ENCODE results near the gene MATCAP1. TPM values are rescaled to one million over a fixed set of nuclear protein-coding genes. Genes with fewer than 3 reads are reported as not detected.

The MATCAP1 gene
- total RNA-seq, 1 donor from 2014 or later = 68.4 TPM

DNA sequence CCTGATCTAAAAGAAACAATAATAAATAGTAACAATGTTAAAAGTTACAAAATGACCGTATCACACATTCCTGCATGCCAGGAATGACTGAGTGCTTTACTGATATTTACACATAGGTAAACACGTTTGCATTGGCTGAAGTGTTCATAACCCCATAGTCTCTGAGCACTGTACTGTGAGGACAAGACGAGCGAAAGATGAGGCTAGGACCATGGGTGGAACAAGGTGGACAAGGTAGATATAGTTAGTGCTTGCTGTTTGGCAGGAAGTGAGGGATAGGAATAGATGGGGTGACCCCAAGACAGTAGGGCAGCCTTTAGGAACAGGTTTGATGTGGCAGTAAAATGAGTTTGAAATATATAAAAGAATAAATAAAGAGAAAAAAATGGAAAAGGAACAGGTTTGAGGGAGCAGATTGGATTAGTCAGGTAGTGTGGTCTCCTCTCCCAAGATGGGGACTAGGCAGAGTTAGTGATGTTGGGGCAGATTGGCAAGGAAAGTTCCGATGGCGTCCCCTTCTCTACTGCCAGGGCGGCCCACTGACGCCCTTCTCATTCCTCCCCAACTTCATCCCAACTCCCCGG, 7.7 kb upstream of the MATCAP1 start:
- no peak for DNase-seq (ENCODE audit: low spot score)

DNA sequence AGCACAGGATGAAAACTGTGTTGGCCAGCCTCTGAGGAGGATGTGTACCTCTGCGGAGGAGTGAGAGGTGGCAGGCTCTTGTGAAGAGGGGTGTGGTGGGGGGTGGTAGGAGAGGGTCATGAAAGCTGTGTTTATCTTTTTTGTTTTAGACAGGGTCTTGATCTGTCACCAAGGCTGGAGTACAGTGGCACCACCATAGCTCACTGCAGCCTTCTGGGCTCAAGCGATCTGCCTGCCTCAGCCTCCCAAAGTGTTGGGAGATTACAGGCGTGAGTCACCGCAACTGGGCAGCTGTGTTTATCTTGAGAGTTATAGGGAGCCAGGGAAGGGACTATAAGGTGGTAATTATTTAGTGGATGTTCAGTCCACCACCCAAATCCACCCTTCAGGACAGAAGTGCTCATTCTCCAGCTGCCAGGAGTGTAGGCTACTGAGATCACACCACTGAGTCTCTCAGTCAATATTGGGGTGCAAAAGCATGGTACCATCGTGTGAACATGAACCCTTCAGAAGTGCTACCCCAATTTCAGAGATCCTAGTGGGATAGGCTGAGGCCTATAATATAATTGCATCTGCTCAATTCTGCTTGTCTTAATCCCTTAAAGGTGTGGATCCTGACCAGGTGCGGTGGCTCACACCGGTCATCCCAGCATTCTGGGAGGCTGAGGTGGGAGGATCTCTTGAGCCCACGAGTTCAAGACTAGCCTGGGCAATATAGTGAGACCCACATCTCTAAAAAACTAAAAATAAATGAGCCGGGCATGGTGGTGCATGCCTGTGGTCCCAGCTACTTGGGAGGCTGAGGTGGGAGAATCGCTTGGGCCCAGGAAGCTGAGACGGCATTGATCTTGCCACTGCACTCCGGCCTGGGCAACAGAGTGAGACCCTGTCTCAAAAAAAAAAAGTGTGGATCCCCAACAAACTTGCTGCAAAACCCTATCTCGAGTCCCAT, 7.0 kb upstream of the MATCAP1 start:
- DNase-seq (ENCODE audit: low spot score) = no peak

DNA sequence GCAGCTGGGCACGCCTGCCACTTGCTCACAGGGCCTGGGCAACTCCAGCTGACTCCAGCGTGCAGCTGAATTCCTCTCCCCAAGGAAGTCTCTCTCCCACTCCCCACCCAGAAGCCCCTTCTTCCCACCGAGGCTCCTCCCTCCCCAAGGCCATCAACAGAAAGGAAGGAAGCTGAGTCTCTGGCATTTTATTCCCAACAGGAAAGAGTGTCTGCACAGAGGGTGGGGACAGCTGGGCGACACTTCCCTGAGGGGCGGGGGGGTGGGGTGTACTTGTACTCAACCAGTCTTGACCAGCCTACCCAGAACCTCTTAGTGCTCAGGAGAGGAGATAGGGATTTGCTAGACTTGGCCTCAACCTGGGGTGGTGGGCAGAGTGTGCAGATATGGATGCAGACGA, 6.3 kb upstream of the MATCAP1 start, which contains the start of gene EXOC3L1:
Gene EXOC3L1, minus strand, starts transcription at position 96 of the 400 bp plus-strand sequence. CDS start 460 bp downstream, outside the sequence.
- DNase-seq (ENCODE audit: low spot score) = no peak

DNA sequence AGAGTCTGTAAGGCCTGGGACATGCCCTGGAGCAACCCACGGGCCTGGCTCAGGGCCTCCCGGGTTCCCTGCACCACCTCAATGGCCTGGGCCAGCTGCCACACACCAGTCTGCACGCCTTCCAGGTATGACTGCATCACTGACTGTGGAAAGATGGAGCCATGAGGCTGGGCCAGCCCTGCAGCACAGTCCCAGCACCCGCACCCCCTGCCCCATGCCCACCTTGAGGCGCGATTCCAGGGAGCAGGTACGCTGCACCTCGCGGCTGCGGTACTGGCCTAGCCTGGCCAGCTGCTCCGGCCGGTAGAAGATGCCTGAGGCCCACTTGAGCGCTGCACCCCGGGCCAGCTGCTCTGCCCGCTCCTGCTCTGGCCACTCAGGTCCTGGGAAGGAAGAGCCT, 5.0 kb upstream of the MATCAP1 start:
- no peak for DNase-seq (ENCODE audit: low spot score)

DNA sequence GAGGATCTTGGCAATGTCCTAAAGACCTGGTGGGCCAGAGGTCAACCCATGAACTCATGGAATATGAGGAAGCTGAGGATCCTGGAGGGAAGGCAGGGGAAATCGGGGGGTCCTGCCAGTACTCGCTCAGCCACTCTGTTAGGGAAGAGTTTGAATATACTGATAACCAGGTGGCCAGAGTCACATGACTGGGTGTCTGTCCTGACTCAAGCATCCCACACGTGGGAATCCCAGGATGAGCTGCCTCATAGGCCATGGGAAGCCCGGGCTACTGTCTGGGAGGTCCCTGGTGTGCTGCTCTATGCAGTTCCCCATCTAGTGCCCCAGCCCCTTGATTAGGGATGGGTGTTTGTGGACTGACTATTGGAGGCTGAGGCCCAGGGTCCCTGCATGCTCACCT, 4.6 kb upstream of the MATCAP1 start:
- DNase-seq (ENCODE audit: low spot score) = no peak

DNA sequence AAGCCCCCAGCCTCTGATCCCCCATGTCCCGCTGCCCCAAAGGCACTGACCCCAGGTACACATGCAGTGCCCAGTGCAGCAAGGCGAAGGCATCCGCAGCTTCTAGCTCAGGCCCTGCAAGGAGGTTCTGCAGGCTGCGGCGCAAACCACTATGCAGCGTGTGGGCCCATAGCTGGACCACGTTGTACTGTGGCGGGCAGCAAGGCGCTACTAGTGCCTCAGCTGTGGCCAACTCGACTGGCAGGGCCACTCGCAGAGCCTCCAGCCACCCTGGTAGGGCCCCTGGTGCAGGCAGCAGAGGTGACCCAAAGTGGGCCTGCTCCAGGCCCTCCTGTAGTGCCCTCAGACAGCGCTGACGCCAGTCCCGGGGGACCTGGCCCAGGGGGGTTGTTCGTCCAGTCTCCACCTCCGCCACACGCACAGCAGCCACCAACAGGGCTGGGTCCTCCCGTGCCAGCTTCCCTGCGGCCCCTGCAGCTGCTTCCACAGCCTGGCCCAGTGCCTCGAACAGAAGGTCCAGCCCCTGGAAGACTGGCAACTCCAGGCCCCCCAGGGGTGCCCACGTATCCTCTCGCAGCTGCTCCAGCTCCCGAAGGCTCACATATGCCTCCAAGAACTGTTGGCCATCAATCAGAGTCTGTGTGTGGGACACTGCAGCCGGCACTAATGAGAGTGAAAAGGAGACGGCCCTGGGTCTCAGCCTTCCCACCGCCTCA, 3.6 kb upstream of the MATCAP1 start:
- DNase-seq (ENCODE audit: low spot score) = no peak

DNA sequence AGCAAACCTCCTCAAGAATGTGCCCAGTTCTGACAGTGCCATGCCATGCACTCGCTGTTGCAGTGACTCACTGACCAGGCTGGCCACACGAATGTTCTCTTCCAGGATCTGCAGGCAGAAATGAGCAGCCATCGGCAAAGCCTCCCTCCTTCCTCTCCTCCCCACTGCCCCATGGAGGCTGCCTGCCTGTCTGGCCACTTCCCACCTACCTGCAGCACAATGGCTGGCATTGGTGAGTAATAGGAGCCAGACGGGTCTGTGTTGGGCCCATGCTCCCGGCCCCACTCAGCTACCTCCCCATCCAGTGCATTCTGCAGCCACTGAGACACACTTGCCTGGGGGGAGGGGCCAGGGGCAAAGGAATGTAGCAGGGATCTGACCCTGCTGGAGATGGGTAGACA, 2.8 kb upstream of the MATCAP1 start:
- no peak for DNase-seq (ENCODE audit: low spot score)

DNA sequence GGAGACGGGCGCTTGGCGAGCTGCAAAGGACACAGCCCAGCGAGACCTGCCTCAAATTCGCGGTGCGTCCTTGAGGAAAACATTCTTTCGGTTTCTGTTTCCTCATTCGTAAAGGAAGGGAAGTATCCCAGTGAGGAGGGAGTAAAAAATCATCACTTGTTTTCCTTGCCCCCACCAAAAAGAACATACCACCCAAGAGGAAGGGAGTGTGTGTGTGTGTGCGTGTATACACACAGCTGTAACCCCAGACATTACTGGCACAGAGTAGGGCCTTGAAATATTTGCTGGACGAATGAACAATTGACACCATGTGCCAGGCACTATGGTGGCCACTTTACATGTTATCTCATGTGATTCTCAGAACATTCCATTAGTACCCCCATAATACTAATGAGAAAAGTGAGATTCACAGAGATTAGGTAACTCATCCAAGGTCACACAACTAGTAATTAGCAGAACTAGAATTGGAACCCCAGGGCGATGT, 1.9 kb upstream of the MATCAP1 start:
- no peak for DNase-seq (ENCODE audit: low spot score)

DNA sequence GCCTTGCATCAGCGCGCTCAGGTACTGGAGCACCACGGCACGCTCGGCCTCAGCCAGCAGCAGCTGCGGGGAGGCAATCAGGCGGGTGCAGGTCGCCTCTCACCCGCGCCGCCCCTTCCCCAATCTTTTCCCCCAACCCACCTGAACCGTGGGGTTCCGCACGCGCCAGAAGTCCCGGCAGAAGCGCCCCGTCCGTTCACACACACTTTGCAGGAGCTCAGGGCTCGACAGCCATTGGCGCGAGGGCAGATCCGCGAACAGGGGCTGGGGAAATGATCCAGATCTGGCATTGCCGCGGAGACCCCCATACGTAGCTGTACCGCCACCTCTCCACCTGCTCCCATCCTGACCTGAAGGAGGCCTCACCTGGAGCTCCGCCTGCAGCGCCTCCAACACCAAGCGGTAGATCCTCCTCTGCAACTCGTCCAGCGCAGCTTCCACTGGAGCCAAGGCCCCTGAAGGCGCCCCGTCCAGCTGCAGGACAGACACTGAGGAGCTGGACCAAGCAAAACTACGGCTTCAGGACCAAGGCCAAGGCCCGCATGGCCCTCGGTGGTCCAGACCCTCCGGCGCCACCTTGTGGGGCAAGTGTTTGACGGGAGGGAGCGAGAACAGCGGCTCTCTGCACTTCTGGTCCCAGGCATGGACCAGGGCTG, 1.4 kb upstream of the MATCAP1 start:
- DNase-seq (ENCODE audit: low spot score) = peak; percentile 92

DNA sequence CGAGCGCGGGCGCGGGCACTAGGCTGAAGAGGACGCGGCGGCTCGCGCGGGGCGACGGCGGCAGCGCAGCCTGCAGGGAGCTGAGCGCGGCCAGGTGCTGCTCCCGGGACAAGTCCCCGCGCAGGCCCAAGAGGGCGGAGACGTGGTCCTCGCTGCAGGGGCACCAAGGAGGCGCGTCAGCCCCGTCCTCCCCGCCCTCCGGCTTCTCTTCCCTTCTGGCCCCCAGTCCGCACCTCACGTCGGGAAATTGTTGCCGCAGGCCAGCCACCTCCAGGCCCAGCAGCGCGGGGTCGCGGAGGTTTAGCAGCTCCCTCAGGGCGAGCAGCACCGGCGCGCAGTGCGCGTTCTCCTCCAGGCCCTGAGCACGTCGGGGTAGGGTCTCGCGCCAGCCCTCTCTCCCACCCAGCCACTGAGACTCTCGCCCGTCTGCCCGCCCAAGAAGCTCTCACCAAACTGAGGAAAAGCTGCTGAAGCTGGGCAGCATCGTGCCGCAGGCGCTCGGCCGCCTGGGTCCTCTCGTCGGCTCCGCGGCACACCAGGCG, 761 bp upstream of the MATCAP1 start:
- no peak for DNase-seq (ENCODE audit: low spot score)

DNA sequence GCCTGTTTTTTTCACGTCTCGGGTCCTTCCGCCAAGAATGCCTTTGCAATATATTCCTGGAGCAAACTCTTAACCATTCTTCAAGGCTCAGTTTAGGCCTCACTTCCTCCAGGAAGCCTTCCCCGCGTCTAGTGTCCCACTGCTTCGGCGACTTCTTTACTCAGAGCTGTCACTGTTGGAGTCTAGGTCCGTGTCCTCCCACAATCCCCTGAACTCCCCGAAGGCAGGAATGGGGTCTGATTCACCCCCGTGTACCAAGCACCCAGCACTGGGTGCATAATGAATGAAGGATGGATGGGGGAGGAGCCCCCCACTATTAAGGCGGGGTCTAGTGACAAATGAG, 508 bp downstream of the MATCAP1 start:
- no peak for DNase-seq (ENCODE audit: low spot score)

DNA sequence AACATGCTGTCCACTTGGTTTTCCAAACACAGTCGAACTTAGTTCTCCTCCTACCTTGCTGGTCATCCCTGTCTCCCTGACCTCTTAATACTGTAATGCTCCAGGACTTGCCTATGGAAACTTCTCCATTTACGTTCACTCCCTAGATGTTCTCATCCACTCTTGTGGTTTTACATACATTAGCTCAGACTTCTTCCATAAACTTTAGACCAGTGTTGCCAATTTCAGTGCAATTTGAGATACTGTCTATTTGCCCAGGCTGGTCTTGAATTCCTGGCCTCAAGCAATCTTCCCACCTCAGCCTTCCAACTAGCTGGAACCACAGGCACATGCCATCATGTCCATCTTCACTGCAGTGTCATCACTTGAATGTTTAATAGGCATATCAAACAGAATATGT, 1.5 kb downstream of the MATCAP1 start:
- no peak for DNase-seq (ENCODE audit: low spot score)

DNA sequence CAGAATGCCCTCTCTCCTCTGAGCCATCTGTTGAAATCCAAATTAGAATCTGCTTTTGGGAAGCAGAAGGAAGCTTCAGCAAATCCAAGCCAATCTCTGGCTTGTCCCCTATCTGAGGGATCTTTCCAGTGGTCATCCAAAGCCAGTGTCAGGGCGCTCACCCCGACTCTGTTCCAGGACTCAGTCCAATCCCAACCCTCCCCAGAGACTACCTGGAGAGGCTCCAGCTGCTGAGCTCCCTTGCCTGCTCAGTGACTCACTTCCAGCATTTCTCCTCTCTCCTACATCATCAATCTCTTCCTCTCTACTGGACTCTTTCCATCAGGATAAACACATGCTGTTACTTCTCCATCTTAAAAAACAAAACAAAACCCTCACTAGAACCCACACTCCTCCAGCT, 2.4 kb downstream of the MATCAP1 start:
- no peak for DNase-seq (ENCODE audit: low spot score)

DNA sequence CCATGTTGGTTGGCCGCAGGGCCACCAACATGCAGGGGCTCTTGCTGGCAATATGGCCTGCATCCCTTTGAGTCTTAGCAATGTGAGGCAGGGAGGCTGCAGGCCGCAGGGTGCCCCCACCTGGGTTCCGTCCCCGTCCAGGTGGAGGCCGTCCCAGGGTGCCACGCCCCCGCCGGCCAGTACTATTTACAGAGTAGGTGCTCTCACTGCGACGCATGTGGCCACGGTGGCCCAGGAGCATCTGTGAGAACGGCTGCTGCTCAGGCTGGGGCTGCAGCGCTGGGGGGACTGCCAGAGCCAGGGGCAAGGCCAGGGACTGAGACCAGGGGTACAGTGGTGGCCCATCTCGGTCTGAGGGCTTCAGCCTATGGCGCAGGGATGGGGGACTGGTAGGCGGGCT, 3.6 kb downstream of the MATCAP1 start:
- DNase-seq (ENCODE audit: low spot score) = no peak

DNA sequence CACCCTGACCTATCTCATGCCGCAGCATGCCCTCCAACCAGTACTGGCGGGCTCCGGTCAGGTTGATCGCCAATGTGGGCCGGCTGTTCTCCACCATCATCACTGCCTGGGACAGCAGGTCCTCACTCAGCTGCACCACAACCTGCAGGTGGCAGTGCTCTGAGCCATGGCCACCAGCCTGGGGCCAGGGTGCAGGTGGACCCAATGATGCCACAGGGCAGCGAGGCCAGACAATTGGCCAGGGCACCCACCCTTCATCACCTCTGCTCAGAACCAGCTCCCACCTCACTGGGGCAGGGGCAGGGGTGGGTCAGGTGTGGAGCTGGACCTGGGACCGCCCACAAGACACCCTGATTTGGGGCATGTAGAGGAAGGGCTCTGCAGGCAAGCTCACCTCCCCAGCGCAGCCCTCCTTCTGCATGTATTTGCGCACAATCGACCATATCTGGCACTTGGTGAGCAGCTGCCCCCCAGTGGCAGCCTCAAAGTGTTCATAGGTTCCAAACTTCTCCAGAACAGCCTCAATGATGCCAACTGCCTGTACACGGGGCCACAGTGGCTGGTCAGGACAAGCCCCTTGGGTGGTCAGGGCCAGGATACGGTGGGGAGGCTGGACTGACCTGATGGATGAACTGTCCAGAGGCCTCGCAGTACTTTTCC, 4.2 kb downstream of the MATCAP1 start:
- no peak for DNase-seq (ENCODE audit: low spot score)

DNA sequence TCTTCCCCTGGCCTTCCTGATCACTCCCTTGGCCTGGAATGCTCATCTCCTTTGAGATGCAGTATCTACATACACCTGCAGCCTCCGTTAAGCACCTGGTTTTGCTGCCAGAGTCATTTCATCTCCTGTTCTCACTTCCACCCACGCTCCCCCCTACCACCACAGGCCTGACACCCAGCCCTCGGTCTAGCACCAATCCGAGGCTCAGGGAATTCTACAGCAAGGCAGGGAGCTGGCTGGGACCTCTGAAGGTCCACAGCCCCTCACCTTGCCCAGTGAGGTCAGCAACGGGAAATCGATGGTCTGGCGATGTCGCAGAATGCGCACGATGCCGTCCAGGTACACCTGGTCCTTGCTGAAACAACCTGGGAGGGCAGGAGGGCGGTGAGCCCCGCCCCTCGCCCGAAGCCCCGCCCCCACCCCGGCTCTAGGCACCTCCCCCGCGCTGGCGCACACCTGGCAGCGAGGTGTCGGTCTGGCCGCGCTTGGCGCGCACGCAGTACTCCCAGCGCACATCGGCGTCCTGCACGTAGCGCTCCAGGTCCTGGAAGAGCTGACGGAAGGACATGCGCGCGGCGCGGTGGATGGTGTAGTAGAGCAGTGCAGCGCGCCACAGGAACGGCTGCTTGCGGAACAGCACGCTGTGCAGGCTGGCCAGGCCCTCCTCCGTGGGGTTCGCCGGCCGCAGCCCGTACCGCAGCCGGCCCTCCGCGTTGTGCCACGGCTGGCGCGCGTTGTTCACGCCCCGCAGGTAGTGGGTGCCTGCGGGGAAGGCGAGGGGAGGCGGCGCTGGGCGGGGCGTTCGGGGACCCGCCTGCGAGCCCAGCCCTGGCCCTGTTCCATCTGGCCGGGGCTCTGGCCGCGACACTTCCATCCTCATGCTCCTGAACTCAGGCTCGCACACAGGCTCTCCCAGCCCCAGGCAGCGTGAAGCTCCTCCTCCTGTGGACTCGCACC, 5.7 kb downstream of the MATCAP1 start:
- peak; percentile 81 for DNase-seq (ENCODE audit: low spot score)

DNA sequence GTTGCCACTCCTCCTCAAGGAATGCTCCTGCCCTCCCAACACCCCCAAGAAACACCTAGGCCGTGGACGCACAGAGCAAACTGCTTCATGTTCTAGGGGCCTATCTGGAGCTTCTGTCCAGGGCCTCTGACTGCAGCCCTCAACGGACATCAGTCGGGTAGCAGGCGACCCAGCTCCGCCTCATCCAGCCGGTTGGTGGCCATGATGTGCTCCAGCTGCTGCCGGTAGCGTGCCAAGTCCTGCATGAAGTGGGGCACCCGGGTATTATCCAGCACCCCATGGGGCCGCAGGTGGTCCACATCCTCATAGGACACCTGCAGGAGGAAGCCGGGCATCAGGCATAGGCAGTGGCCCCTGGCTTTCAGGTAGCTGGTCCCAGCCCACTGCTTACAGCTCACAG, 7.1 kb downstream of the MATCAP1 start:
- no peak for DNase-seq (ENCODE audit: low spot score)

DNA sequence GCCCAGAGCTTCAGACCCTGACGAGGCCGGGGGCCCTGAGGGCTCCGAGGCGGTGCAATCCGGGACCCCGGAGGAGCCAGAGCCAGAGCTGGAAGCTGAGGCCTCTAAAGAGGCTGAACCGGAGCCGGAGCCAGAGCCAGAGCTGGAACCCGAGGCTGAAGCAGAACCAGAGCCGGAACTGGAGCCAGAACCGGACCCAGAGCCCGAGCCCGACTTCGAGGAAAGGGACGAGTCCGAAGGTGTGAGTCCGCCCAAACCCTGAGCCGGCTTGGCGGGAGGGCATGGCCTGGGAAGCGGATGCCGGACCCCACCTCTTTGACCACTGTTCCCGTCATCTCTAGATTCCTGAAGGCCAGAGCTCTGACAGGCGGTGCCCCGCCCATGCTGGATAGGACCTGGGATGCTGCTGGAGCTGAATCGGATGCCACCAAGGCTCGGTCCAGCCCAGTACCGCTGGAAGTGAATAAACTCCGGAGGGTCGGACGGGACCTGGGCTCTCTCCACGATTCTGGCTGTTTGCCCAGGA, 9.0 kb downstream of the MATCAP1 start:
- DNase-seq (ENCODE audit: low spot score) = no peak

DNA sequence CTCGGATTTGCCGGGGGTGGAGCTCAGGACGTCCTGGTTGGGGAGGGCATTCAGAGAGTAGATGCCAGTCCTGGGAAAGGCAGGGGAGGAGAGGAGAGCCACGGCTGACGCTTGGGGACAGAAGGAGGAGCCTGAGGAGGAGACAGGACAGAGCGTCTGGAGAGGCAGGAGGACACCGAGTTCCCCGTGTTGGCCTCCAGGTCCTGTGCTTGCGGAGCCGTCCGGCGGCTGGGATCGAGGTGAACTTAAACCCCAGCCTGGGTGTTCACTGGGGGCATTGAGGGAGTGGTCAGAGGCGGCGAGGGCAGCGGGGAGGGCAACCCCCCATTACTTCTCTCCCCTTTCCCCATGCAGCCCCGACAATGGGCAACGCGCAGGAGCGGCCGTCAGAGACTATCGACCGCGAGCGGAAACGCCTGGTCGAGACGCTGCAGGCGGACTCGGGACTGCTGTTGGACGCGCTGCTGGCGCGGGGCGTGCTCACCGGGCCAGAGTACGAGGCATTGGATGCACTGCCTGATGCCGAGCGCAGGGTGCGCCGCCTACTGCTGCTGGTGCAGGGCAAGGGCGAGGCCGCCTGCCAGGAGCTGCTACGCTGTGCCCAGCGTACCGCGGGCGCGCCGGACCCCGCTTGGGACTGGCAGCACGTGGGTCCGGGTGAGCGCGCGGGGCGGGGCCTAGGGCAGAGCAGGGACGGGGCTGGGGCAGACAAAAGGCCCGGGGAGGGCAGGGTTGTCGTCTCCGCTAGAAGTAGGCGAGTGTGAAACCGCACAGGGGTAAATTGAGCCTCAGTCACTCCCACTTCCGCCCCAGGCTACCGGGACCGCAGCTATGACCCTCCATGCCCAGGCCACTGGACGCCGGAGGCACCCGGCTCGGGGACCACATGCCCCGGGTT, 9.7 kb downstream of the MATCAP1 start:
- peak; percentile 93 for DNase-seq (ENCODE audit: low spot score)
